HG02970 (cell line): ENCODE data around the gene CLASP1.
A peak's percentile ranks its signal among the peaks of the same experiment; 100 is the strongest.
"Not testable (repeated sequence)": the region's sequence is repeated elsewhere in the genome, so short reads cannot be mapped to it uniquely, and the experiment has no call there.

Experiments
- ATAC-seq: cut with Tn5 transposase; IDR thresholded peaks from one replicate; pipeline ENCODE4 v1.9.1; 2021; ENCODE audit warnings: mild to moderate bottlenecking, moderate library complexity, moderate number of reproducible peaks; ENCODE audit not compliant: unreplicated experiment, low FRiP score

The CLASP1 gene

DNA sequence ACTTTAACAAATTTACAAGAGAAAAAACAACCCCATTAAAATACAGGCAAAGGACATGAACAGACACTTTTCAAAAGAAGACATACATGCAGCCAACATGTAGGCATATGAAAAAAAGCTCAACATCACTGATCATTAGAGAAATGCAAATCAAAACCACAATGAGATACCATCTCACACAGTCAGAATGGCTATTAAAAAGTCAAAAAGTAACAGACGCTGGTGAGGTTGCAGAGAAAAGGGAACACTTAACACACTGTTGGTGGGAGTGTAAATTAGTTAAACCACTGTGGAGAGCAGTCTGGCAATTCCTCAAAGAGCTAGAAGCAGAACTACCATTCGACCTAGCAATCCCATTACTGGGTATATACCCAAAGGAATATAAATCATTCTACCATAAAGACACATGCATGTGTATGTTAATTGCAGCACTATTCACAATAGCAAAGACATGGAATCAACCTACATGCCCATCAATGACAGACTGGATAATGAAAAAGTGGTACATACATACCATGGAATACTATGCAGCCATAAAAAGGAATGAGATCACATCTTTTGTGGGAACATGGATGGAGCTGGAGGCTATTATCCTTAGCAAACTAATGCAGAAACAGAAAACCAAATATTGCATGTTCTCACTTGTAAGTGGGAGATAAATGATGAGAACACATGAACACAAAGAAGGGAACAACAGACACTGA is 96.6 kb downstream of the CLASP1 start:
- ATAC-seq: not testable (repeated sequence)

- ATAC-seq: no peak
Measured at GRCh38 chr2:121550669-121551068, 98.6 kb downstream of the CLASP1 start.

GRCh38 chr2:121547646-121548045 is 101.6 kb downstream of the CLASP1 start:
- ATAC-seq: no peak

DNA sequence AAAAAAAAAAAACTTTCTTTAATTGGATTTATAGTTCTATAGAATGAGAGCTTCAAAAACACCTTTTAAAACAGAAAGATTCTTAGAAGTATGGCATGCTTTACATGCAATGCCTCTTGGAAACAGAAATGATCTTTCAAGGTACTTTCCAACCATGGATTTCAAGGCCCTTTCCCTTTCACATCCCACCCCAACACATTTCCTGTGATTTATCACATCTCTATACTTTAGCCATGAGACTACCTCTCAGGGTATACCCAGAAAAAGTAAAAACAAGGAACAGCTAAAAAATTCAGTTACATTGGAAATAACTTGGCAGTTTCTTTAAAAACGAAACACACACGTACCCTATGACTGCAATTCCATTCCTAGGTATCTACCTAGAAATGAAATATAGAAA is 103.3 kb downstream of the CLASP1 start:
- ATAC-seq: no peak

- ATAC-seq: no peak
Measured at GRCh38 chr2:121545257-121545656, 104.0 kb downstream of the CLASP1 start.

DNA sequence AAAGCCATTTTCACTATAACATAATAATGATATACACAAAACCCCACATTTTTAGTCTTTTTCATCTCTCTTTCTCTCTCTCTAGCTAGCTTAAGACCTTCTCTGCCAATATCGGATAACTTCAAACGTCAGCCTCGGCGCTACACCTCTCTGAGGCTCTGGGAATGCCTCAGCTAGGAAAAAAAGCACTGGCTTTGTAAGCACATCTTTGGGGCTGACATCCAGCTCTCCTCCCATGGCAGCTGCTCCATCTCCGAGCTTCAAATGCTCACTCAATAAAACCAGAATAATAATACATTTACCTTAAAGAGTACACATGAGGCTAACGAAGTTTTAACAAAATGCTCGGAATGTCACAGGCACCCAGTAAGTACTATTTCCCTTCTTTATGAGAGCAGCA is 107.8 kb downstream of the CLASP1 start:
- ATAC-seq: no peak

DNA sequence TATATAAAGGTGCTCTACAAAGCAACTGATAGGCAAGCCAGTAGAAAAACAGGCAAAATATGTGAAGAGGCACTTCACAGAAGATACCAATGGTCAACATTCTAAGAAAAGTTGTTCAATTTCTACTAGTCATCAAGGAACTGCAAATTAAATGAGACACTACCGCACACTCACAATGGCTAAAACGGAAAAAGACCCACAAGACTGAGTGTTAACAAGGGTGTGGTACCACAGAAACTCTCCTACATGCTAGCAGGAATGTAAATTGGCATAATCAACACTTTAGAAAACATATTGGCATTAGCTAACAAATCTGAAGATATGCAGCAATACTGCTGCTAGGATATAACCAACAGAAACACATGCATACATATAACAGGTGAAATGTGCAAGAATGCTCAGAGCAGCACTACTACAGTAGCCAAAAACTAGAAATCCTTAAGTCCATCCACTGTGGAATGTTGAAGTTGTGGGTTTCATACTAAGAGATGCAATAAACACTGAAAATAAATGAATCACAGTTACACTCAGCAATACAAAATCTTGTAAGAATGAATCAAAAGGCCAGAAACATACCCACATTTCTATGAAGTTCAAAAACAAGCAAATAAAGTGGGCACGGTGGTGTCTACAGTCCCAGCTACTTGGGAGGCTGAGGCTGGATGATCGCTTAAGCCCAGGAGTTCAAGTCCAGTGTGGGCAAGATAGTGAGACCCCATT is 109.4 kb downstream of the CLASP1 start:
- ATAC-seq: no peak

- no peak for ATAC-seq
Measured at GRCh38 chr2:121536850-121537557, 112.3 kb downstream of the CLASP1 start.

DNA sequence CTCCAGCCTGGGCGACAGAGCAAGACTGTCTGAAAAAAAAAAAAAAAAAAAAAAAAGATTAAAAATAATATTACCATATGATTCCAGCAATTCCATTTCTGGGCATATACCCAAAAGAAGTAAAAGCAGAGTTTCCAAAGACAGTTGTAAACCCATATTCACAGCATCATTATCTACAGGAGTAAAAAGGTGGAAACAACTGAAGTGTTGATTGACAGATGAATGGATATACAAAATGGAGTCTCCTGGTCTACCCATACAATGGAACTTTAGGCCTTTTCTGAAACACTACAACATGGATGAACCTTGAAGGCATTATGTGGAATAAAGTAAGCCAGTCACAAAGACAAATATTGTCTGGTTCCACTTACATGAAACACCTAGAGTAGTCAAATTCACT is 112.9 kb downstream of the CLASP1 start:
- no peak for ATAC-seq

DNA sequence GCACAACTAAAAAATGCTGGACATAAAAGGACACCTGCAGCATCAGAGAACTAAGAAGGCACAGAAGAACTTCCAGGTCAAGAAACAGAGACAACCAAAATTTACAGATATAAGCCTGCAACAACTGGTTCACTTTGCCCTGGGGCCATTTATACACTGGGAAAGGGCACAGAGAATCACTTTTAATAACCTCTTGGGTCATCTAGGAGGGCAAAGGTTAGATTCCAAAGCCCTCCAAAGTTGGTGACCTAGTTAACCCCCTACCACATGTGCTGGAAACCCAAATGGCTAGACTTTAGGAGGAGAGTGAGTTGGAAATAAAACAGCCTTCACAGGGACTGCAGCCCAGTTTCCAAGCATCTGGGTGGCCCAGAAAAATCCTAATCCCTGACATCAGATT is 115.3 kb downstream of the CLASP1 start:
- ATAC-seq: no peak

GRCh38 chr2:121532894-121533293 is 116.4 kb downstream of the CLASP1 start:
- ATAC-seq: no peak

GRCh38 chr2:121532347-121532766 is 116.9 kb downstream of the CLASP1 start:
- no peak for ATAC-seq

GRCh38 chr2:121530212-121530705 is 119.0 kb downstream of the CLASP1 start:
- ATAC-seq: peak; percentile 61

DNA sequence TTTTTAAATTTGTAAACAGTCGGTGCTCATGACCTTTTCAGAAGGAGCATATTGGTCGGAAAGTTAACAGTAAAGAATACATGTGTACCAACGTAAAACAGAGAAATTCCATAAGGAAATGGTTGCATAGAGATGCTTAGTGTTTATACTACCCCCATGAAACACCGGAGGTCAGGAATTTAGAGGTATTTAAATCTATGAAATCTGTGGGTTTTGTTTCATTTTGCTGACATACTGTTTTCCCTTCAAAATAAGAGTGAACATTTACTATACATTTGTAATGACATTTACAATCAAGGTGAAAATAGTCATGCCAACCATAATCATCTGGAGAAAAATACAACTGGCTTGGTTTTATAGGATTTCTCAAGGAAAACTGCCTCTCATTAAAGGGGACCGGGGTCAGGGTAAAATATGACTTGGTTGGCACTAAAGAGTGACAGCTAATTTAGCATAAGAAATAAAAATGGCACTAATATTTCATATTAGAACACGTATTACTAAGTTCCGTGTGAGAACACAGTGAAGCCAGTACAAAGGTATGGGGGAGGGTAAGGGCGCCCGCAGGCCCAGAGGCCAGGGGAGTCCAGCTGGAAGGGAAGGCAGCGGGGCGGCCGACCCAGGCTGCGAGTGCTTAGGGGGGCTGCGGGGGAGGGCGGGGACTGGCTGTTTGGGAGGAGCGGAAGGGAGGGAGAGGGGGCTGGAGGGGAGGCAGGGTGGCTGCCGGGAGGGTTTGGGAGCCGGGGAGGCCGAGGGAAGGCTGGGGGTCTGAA is 119.6 kb downstream of the CLASP1 start:
- peak; percentile 0 for ATAC-seq

DNA sequence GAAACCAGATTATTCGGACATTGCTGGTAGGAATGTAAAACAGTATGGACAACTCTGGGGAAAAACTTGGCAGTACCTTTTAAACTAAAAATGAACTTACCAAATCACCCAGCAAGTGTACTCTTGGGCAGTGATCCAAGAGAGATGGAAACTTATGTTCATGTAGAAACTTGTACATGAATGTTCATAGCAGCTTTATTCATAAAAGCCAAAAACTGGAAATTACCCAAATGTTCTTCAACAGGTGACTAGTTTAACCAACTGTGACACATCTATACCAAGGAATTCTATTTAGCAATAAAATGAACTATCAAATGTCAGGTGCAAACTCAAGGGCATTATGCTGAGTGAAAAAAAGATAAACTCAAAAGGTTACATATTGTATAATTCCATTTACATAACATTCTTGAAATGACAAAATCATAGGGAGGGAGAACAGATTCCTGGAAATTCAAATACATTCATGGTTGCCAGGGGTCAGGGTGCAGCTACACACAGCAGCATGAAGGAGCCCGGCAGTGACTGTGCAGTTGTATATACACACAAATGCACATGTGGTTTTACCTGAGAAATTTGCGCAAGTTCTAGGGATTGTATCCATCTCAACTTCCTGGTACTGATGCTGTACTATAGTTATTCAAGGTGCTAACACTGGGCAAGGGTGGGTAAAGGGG is 122.1 kb downstream of the CLASP1 start:
- ATAC-seq: no peak

DNA sequence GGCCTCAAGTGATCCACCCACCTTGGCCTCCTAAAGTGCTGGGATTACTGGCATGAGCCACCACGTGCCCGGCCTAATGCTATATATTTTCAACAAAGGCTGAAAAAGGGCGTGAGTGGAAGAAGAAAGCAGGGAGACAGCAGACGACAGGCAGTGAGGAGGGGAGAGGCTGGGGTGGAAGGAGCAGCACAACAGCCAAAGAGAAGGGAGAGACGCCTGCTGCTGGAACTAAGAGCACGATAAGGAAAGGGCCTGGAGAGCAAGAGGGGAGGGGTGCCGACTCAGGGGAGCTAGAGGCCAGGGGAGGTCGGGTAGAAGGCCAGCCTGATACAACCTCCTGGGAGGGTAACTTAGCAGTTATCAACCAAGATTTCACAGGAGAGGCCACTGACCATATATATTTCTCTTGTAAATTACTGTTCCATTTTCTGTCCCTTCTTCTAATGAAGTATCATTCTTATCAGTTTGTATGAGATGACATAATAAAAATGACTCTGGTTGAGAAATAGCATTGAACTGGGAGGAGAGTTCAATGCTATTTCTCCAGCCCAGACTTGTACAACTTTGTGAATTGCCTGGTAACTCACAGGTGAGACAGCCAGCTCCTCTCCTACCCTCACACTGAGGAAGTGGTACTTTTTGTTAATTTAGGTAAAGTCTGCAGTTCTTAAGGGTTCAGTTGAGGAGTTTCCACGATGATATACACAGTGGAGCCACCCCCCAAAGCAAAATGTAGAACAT is 124.4 kb downstream of the CLASP1 start:
- no peak for ATAC-seq

- ATAC-seq: no peak
Measured at GRCh38 chr2:121521359-121521758, 127.9 kb downstream of the CLASP1 start.

DNA sequence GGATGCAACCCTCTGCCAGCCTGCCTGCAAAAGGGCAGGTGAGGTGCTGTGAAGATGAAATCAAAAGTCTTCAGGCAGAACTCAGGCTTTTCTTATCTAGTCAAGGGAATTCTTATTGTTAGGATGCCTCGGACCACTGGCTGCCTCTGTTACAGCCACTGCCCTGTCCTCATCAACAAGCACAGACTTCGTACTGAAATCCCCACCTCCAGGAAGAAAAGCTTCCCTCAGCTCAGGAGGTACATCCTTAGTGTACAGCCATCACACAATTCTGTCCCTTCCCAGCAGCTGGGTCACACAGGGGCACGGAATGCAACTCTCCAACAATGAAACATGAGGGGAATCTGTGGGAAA is 128.6 kb downstream of the CLASP1 start:
- no peak for ATAC-seq
